ENCODE measurements around the gene MTHFD1L. TPM values are rescaled to one million over a fixed set of nuclear protein-coding genes. Genes with fewer than 3 reads are reported as not detected.

MTHFD1L gene
- total RNA-seq, 2 donors from 2014 or later = 13.0 to 19.1 TPM

DNA sequence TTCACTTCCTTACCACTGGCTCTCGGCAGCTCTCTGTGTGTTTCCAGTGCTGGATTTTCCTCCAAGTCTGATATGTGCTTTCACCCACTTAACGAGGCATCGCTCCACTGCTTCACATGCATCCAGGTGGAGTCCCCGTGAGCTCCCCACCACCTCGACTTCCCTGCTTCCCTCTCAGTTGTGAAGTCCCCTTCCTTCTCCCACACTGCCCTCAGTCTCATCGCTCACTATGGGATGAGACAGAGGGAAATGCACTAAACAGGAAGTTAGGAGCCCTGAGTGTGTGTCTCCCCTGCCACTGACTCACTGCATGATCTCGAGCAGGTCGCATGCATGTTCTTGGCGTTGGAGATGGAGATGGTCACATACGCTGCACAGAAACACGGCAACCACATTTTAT, 84.0 kb downstream of the MTHFD1L start:
- H3K4me3 ChIP-seq = no peak overlapping the region

DNA sequence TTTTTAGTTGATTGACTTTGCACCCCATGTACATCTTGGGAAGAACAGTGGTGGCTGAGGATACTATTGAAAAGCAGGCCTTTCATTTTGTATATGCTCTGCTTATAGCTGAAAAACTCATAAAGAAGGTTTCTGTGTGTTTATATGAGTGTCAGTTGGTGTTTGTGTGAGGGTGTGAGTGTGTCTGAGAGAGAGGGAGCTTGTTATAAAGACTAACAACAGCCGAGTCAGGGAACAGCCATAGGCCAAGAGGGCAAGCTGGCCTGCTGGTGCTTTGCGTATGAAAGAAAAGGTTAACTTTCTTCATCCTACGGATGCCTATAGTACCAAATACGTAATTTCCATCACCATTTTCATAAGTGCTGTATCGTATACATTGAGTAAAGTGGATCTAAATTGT, 88.3 kb downstream of the MTHFD1L start:
- DNase-seq (no peak), ATAC-seq (no peak)
- WGBS, 2 donors = 92 to 94% methylated on average over 5 of the region's 5 CpGs
- Histone ChIP-seq H3K36me3 (replicated peaks in 1 of 2; ENCODE audit: insufficient read depth in 1 of 2, low read depth in 2 of 2) (no peaks in the 10 kb centered on the region), H3K9me3 (no peaks in the 10 kb centered on the region), H3K27ac (no peak overlapping the region), H3K27me3 (no peaks in the 10 kb centered on the region), H3K4me1 (no peaks in the 10 kb centered on the region), H3K4me3 (no peak overlapping the region)
- intact Hi-C loops (cut with DNase I) = no loop called here
- TF ChIP-seq POLR2A (IDR thresholded peaks at IDR 0.05) = no peak
- TF ChIP-seq, protein P1, sequence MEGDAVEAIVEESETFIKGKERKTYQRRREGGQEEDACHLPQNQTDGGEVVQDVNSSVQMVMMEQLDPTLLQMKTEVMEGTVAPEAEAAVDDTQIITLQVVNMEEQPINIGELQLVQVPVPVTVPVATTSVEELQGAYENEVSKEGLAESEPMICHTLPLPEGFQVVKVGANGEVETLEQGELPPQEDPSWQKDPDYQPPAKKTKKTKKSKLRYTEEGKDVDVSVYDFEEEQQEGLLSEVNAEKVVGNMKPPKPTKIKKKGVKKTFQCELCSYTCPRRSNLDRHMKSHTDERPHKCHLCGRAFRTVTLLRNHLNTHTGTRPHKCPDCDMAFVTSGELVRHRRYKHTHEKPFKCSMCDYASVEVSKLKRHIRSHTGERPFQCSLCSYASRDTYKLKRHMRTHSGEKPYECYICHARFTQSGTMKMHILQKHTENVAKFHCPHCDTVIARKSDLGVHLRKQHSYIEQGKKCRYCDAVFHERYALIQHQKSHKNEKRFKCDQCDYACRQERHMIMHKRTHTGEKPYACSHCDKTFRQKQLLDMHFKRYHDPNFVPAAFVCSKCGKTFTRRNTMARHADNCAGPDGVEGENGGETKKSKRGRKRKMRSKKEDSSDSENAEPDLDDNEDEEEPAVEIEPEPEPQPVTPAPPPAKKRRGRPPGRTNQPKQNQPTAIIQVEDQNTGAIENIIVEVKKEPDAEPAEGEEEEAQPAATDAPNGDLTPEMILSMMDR (IDR thresholded peaks at IDR 0.05) = no peak

More for the DNA sequence above, 84.0 kb downstream of the MTHFD1L start:
- WGBS, 2 donors = 81 to 88% methylated on average over 11 of the region's 11 CpGs
- intact Hi-C loops (cut with DNase I) = no loop called here
- DNase-seq (no peak), ATAC-seq (no peak)
- Histone ChIP-seq H3K9me3 (no peaks in the 10 kb centered on the region), H3K4me1 (no peaks in the 10 kb centered on the region), H3K27me3 (no peaks in the 10 kb centered on the region), H3K27ac (no peak overlapping the region), H3K36me3 (replicated peaks in 1 of 2; ENCODE audit: insufficient read depth in 1 of 2, low read depth in 2 of 2) (no peaks in the 10 kb centered on the region)
- TF ChIP-seq, protein P1 (IDR thresholded peaks at IDR 0.05) = no peak
- TF ChIP-seq POLR2A (IDR thresholded peaks at IDR 0.05) = no peak

DNA sequence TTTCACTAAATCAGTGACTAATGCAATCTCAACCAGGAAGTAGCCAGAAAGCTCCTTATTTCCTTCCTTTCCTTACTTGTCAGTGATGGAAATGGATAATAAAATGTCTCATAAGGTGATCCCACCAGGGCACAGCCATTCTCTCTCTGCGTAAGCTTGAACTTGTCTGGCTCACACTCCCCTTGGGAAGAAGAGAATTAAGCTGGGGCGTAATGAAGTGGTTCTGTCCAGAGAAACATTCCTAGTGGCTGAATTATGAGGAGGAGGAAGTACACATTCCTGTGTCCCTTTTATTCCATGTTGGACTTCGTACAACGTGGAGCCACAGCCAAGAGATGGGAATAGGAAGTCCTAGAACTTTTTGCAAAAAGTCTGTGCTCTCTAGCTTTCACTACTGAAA, 93.7 kb downstream of the MTHFD1L start:
- no peak for ATAC-seq
- H3K9me3 ChIP-seq = no peaks in the 10 kb centered on the region
- H3K4me1 ChIP-seq = no peaks in the 10 kb centered on the region
- no peaks in the 10 kb centered on the region for H3K36me3 ChIP-seq (replicated peaks in 1 of 2; ENCODE audit: insufficient read depth in 1 of 2, low read depth in 2 of 2)
- H3K27me3 ChIP-seq = no peaks in the 10 kb centered on the region
- H3K4me3 ChIP-seq = no peak overlapping the region
- H3K27ac ChIP-seq = peak overlapping the region in 2 of 4 donors; percentile 22 to 42
- WGBS, 2 donors = 31 to 48% methylated on average over 4 of the region's 4 CpGs
- TF ChIP-seq, protein P1 (IDR thresholded peaks at IDR 0.05) = no peak
- TF ChIP-seq POLR2A (IDR thresholded peaks at IDR 0.05) = no peak
- DNase-seq = no peak
- intact Hi-C loops (cut with DNase I) = no loop called here

DNA sequence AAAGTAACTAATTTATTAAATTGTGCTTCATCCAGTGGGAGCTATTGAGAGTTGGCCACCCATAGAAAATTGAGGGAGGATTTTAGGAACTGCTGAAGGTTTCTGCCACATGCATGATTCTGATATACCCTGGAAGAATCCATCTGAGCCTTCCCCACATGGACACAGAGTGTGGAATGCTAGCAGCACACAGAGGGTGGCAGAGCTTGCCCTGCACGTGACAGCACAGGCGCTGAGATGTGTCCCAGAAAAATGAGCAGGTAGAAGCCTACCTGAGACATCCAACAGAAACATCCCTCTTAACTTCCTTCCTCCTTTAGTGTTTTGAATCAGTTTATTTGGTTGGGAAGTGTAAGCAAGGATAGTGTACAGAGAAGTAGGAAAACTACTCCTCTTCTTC, 96.9 kb downstream of the MTHFD1L start:
- H3K4me1 ChIP-seq = no peaks in the 10 kb centered on the region
- no peak overlapping the region for H3K4me3 ChIP-seq
- TF ChIP-seq, protein P1 (IDR thresholded peaks at IDR 0.05) = no peak
- no peak for TF ChIP-seq POLR2A (IDR thresholded peaks at IDR 0.05)
- no peaks in the 10 kb centered on the region for H3K9me3 ChIP-seq
- DNase-seq (no peak), ATAC-seq (no peak)
- H3K27ac ChIP-seq = no peak overlapping the region
- no peaks in the 10 kb centered on the region for H3K36me3 ChIP-seq (replicated peaks in 1 of 2; ENCODE audit: insufficient read depth in 1 of 2, low read depth in 2 of 2)
- 86 to 100% methylated on average over 2 of the region's 2 CpGs for WGBS, 2 donors
- H3K27me3 ChIP-seq = no peaks in the 10 kb centered on the region
- intact Hi-C loops (cut with DNase I) = no loop called here

DNA sequence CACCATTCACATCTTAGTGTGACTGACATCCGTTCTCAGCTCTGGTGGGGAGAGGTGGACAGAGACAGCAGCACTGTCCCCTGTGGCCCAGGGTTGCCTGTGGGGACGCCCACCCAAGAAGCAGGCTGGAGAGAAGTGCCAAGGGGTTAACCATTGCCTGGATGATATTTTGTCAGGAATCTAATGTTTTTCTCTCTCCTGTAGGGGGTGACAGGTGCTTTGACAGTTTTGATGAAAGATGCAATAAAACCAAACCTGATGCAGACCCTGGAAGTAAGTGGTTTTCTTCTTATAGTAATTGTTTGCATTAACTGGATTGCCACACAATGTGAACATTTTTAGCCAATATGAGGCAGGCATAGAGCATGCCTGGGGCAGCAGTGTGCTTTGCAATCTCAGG, 99.3 kb downstream of the MTHFD1L start:
- no peak for ATAC-seq
- Histone ChIP-seq H3K27me3 (no peaks in the 10 kb centered on the region), H3K4me3 (no peak overlapping the region), H3K4me1 (no peaks in the 10 kb centered on the region), H3K36me3 (replicated peaks in 1 of 2; ENCODE audit: insufficient read depth in 1 of 2, low read depth in 2 of 2) (no peaks in the 10 kb centered on the region), H3K9me3 (no peaks in the 10 kb centered on the region), H3K27ac (no peak overlapping the region)
- TF ChIP-seq, protein P1 (IDR thresholded peaks at IDR 0.05) = peak in 1 of 7 experiments; percentile 4
- no peak for TF ChIP-seq POLR2A (IDR thresholded peaks at IDR 0.05)
- 93 to 100% methylated on average over 1 to 2 of the region's 2 CpGs for WGBS, 2 donors
- intact Hi-C loops (cut with DNase I) = no loop called here
- no peak for DNase-seq

Measured in body of pancreas (tissue), 4 donors.